Activated CD4-positive, CD25-positive, alpha-beta regulatory T cell (primary cell): ENCODE measurements around the gene PPM1H.
"Not testable (repeated sequence)": the region's sequence is repeated elsewhere in the genome, so short reads cannot be mapped to it uniquely, and the experiment has no call there.

Experiments used
- DNase-seq, 4 experiments: peaks; one replicate each; lab custom pipeline; 2025; lab: John Stamatoyannopoulos, UW

PPM1H gene

GRCh38 chr12:62683776-62684569 is 251.0 kb downstream of the PPM1H start:
- no peak for DNase-seq

GRCh38 chr12:62681306-62681705 is 253.6 kb downstream of the PPM1H start:
- DNase-seq = no peak

- DNase-seq = no peak
Measured at GRCh38 chr12:62679608-62680007, 255.3 kb downstream of the PPM1H start.

GRCh38 chr12:62677355-62677754 is 257.6 kb downstream of the PPM1H start:
- no peak for DNase-seq

GRCh38 chr12:62676521-62677307 is 258.2 kb downstream of the PPM1H start:
- DNase-seq = no peak

- no peak for DNase-seq
Measured at GRCh38 chr12:62673028-62673815, 261.7 kb downstream of the PPM1H start.

- DNase-seq = no peak
Measured at GRCh38 chr12:62670986-62671720, 263.8 kb downstream of the PPM1H start.

- DNase-seq = no peak
Measured at GRCh38 chr12:62668782-62669181, 266.2 kb downstream of the PPM1H start.

GRCh38 chr12:62664951-62665350 is 270.0 kb downstream of the PPM1H start:
- DNase-seq = not testable (repeated sequence)

- no peak for DNase-seq
Measured at GRCh38 chr12:62660756-62661155, 274.2 kb downstream of the PPM1H start.

- no peak for DNase-seq
Measured at GRCh38 chr12:62659453-62660295, 275.3 kb downstream of the PPM1H start.

GRCh38 chr12:62658910-62659309 is 276.0 kb downstream of the PPM1H start:
- no peak for DNase-seq

- DNase-seq = no peak
Measured at GRCh38 chr12:62657363-62657632, 277.7 kb downstream of the PPM1H start.

- DNase-seq = no peak
Measured at GRCh38 chr12:62656591-62657362, 278.2 kb downstream of the PPM1H start.

- DNase-seq = no peak
Measured at GRCh38 chr12:62655666-62656151, 279.2 kb downstream of the PPM1H start.

- no peak for DNase-seq
Measured at GRCh38 chr12:62654326-62655241, 280.4 kb downstream of the PPM1H start.

- no peak for DNase-seq
Measured at GRCh38 chr12:62653740-62654139, 281.2 kb downstream of the PPM1H start.

GRCh38 chr12:62653304-62653703 is 281.6 kb downstream of the PPM1H start:
- DNase-seq = no peak

GRCh38 chr12:62651138-62651537 is 283.8 kb downstream of the PPM1H start:
- no peak for DNase-seq
